Skeletal muscle tissue (tissue), 4 donors: ENCODE measurements around the gene UBR7. TPM values are rescaled to one million over a fixed set of nuclear protein-coding genes. Genes with fewer than 3 reads are reported as not detected.
"Not testable (repeated sequence)": the region's sequence is repeated elsewhere in the genome, so short reads cannot be mapped to it uniquely, and the experiment has no call there.

Source experiments
- H3K27ac ChIP-seq: one replicate; pipeline ENCODE4 v1.7.0; 2013; ENCODE audit warnings: mild to moderate bottlenecking, low read depth, low read length, inconsistent platforms
- H3K27me3 ChIP-seq, 3 donors: one replicate each; pipeline ENCODE4 v1.7.0; 2013; ENCODE audit warnings: low read length in 3 of 3; ENCODE audit not compliant: control insufficient read depth in 3 of 3, insufficient read depth in 3 of 3
- H3K36me3 ChIP-seq, 3 donors: one replicate each; pipeline ENCODE4 v1.7.0; 2013; ENCODE audit warnings: low read length in 3 of 3; ENCODE audit not compliant: control insufficient read depth in 3 of 3, insufficient read depth in 3 of 3
- H3K4me1 ChIP-seq, 3 donors: one replicate each; pipeline ENCODE4 v1.7.0; 2013; ENCODE audit warnings: low read length in 3 of 3, mild to moderate bottlenecking in 3 of 3; ENCODE audit not compliant: control insufficient read depth in 3 of 3, insufficient read depth in 3 of 3
- H3K4me3 ChIP-seq, 3 donors: one replicate each; pipeline ENCODE4 v1.7.0; 2013; ENCODE audit warnings: low read length in 3 of 3
- H3K9ac ChIP-seq, 3 donors: one replicate each; pipeline ENCODE4 v1.7.0; 2013; ENCODE audit warnings: low read length in 3 of 3, mild to moderate bottlenecking in 3 of 3, moderate library complexity in 2 of 3, low read depth in 1 of 3
- H3K9me3 ChIP-seq, 3 donors: one replicate each; pipeline ENCODE4 v1.7.0; 2013; ENCODE audit warnings: low read length in 3 of 3; ENCODE audit not compliant: control insufficient read depth in 3 of 3
- total RNA-seq: library from RNA; depleted of rRNA; stranded (reverse); fragments of >200 nt; gene quantifications from one replicate; pipeline ENCODE4 v1.2.3, GENCODE V29; 2014
- donor health status: Osteomylitis.

UBR7 gene
- total RNA-seq, 1 donor from 2014 or later = 26.1 TPM

DNA sequence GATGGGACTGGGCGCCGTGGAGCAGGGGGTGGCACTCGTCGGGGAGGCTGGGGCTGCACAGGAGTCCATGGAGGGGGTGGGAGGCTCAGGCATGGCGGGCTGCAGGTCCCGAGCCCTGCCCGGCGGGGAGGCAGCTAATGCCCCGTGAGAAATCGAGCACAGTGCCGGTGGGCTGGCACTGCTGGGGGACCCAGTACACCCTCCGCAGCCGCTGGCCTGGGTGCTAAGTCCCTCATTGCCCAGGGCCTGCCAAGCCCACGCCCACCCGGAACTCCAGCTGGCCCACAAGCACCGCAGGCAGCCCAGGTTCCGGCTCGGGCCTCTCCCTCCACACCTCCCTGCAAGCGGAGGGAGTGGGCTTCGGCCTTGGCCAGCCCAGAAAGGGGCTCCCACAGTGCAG, 36.9 kb upstream of the UBR7 start:
- not testable (repeated sequence) for H3K4me1 ChIP-seq, H3K36me3 ChIP-seq, H3K9ac ChIP-seq, H3K4me3 ChIP-seq, H3K9me3 ChIP-seq, H3K27me3 ChIP-seq, H3K27ac ChIP-seq

DNA sequence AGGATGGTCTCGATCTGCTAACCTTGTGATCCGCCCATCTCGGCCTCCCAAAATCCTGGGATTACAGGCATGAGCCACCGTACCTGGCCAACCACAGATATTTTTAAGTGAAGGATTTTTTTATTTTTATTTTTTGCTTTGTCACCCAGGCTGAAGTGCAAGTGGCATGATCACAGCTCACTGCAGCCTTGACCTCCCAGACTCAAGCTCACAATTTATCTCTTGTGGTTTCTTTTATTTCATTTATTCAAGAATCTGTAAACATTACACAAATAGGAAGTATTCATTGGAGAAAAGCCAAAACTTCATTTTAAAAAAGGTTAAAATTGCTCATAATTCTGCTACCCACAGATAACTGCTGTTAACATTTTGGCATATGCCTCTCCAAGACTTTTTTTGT, 35.7 kb upstream of the UBR7 start:
- Histone ChIP-seq H3K27me3 (peaks cover 0 to 4% (median 0%) of the 10 kb centered on the region in 3 donors), H3K4me1 (peaks cover 0 to 5% (median 0%) of the 10 kb centered on the region in 3 donors), H3K9ac (no peak overlapping the region), H3K36me3 (no peaks in the 10 kb centered on the region), H3K27ac (no peak overlapping the region), H3K4me3 (no peak overlapping the region), H3K9me3 (no peaks in the 10 kb centered on the region)

DNA sequence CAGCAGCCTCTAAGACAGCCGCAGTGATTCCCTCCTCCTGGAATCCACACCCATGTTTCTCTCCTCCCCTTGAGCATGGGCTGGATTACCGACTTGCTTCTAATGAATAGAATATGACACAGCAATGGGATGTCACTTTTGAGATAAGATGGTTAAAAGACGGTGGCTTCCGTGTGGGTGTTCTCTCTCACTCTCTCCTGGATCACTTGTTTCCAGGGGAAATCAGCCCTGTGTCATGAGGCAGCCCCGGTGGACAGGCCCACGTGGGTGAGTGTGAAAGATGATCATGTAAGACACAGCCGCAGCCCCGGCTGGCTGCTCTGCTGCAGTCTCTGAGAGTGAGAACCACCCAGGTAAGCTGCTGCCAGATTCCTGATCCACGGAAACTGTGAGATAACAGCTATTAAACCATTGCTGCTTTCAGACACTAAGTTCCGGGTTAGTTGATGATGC, 33.1 kb upstream of the UBR7 start:
- Histone ChIP-seq H3K27ac (no peak overlapping the region), H3K4me3 (no peak overlapping the region), H3K36me3 (no peaks in the 10 kb centered on the region), H3K9ac (peak overlapping the region in 1 of 3 donors; percentile 25), H3K27me3 (peaks cover 0 to 4% (median 0%) of the 10 kb centered on the region in 3 donors), H3K9me3 (no peaks in the 10 kb centered on the region), H3K4me1 (peaks cover 0 to 5% (median 0%) of the 10 kb centered on the region in 3 donors)

DNA sequence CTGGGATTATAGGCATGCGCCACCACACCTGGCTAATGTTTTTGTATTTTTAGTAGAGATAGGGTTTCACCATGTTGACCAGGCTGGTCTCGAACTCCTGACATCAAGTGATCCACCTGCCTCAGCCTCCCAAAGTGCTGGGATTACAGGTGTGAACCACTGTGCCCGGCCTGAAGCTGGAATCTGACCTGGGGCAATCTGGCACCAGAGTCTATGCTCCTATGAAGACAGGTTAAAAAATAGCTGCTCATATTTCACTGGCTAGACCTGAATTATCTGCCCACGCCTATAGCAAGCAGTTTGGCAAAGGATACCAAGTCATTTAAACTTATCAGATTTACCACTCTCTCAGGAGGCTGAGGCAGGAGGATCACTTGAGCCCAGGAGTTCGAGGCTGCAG, 32.3 kb upstream of the UBR7 start:
- not testable (repeated sequence) for H3K36me3 ChIP-seq, H3K27ac ChIP-seq, H3K9ac ChIP-seq, H3K27me3 ChIP-seq, H3K4me1 ChIP-seq, H3K9me3 ChIP-seq, H3K4me3 ChIP-seq

DNA sequence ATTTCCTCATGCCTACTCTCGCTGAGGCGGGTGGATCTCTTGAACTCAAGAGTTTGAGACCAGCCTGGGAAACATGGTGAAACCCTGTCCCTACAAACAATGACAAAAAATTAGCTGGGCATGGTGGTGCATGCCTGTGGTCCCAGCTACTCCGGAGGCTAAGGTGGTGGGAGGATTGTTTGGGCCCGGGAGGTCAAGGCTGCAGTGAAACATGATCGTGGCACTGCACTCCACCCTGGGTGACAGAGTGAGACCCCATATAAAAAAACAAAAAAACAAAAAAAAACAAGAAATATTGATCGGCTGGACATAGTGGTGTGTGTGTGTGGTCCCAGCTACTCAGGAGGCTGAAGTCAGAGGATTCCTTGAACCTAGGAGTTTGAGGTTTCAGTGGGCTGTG, 31.6 kb upstream of the UBR7 start:
- H3K4me1 ChIP-seq = peaks cover 0 to 5% (median 0%) of the 10 kb centered on the region in 3 donors
- no peaks in the 10 kb centered on the region for H3K36me3 ChIP-seq
- no peak overlapping the region for H3K9ac ChIP-seq
- H3K27ac ChIP-seq = no peak overlapping the region
- H3K9me3 ChIP-seq = no peaks in the 10 kb centered on the region
- H3K4me3 ChIP-seq = no peak overlapping the region
- H3K27me3 ChIP-seq = peaks cover 0 to 4% (median 0%) of the 10 kb centered on the region in 3 donors

DNA sequence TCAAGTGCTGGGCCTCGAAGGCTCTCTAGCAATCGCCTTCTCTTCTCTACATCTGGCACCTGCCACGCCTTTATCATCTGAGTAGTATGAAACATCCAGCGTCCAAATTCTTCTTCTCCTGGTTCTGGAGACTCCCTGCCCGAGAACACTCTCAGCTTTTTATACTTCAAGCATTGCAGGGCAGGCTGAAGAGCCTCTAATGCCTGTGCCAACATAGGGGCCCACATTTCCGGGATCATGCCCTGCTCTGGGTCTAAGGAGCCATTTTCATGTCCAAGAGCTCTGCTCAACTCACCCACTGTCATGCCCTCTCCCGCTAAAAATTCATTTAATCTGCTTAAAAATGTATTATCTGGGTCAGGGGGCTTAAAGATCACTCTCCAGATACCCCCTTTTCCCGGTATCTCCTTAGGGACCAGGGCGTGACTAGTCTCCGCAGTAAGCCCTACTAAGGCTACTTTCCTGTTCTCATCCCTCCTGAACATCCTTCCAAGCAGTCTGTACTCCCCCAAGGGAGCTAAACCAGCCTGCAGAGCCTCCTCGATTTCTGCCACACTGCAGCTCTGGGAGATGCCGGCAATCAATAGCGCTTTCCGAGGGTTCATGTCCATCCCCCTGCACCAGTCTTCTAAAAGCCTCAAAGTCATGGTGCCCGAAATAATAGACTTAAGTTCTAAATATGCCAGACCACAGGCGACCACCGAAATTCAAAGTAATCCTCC, 23.3 kb upstream of the UBR7 start:
- Histone ChIP-seq H3K4me3 (peak overlapping the region; percentile 86 to 96 (median 95)), H3K27ac (peak overlapping the region; percentile 92), H3K36me3 (peaks cover 3 to 20% (median 16%) of the 10 kb centered on the region in 3 donors)

DNA sequence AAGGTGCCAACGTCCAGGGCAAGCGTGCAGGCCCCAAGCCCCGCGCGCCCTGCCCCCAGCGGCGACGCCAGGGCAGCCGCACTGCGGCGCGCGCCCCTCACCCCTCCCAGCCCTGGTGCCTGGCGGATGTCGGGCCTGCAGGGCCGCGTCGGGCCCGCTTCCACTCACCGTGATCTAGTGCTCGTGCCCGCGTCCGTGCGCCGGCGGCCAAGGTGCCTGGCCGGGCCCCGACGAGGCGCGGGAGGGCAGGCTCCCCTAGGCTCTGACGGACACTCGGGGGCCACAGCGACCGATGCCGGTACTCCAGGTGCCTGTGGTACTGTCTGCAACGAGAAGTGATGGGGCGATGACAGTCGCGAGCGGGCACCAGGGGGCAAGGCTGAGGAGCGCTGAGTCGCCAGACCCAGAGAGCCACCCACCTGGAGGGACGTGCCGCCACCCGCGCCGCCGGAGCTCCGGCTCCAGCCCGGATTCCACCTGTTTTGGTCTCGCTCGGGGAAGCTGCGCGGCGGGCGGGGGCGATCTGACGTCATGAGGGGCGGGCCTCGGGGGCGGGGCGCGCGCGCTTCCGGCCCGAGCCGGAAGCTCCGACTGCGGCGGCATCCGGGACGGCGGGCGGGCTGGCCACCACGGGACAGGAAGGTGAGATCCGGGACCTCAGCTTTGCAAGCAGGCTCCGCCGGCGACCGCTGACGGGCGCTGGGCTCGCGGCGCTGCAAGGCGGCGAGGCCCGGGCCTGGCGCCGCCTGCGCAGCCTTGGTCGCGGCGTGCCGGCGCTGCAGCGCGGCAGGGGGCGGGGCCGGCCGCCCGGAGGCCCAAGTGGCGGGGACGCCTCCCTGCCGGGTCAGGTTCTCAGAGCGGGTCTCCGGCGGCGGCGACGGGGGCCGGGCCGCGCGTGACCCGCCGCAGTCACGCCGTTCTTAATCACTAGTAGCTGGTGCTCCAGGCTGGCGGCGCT, 22.4 kb upstream of the UBR7 start, which contains the start of the genes LYSET and MOAP1:
LYSET (plus strand) TSS at position 927 of the 958 bp plus-strand sequence. CDS start 89 bp downstream, outside the sequence.
MOAP1 (minus strand) TSS at position 507 of the 958 bp plus-strand sequence. CDS start 655 bp downstream, outside the sequence.
- Histone ChIP-seq H3K9ac (peak within 1 kb of the TSS; percentile 97 to 99 (median 98)), H3K9me3 (no peaks in the 10 kb centered on the region), H3K36me3 (peaks cover 3 to 20% (median 19%) of the 10 kb centered on the region in 3 donors), H3K4me1 (peaks cover 15 to 28% (median 19%) of the 10 kb centered on the region in 3 donors), H3K27ac (peak within 1 kb of the TSS; percentile 99), H3K4me3 (peak within 1 kb of the TSS; percentile 95 to 96 (median 96)), H3K27me3 (no peaks in the 10 kb centered on the region)

More for the DNA sequence above, 23.3 kb upstream of the UBR7 start:
- no peaks in the 10 kb centered on the region for H3K9me3 ChIP-seq
- H3K27me3 ChIP-seq = no peaks in the 10 kb centered on the region
- H3K9ac ChIP-seq = peak overlapping the region; percentile 89 to 98 (median 97)
- H3K4me1 ChIP-seq = peaks cover 15 to 28% (median 19%) of the 10 kb centered on the region in 3 donors

DNA sequence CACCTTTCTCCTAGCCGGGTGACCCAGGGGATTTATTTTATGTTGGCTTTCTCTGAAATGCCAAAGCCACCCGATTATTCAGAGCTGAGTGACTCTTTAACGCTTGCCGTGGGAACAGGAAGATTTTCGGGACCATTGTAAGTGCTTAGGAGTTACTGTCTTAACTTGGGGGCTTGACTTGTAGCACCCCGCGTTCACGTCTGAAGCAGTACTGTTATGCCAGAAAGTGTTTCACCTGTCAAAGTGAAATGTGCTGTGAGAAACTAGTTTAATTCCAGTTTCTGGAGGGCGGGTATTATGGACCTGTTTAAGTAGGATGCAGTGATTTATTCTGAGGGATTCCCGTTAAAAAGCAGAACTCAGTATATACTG, 21.7 kb upstream of the UBR7 start:
- Histone ChIP-seq H3K4me3 (peak overlapping the region; percentile 86 to 96 (median 96)), H3K27ac (peak overlapping the region; percentile 99), H3K36me3 (peaks cover 3 to 20% (median 19%) of the 10 kb centered on the region in 3 donors), H3K27me3 (no peaks in the 10 kb centered on the region), H3K4me1 (peaks cover 15 to 28% (median 19%) of the 10 kb centered on the region in 3 donors), H3K9me3 (no peaks in the 10 kb centered on the region), H3K9ac (peak overlapping the region; percentile 97 to 99 (median 98))

DNA sequence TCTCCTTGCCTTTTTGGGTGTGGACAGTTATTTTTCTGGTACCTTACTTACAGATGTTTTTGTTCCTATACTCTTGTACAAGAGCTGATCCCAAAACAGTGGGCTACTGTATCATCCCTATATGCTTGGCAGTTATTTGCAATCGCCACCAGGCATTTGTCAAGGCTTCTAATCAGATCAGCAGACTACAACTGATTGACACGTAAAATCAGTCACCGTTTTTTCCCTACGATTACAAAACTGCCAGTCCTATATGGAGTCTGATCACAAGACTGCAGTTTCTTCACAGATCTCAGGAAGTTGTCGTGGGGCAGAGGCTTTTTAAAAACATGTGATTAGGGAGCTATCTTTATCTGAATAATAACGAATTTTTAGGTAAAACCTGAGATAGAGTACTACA, 20.6 kb upstream of the UBR7 start:
- H3K4me3 ChIP-seq = no peak overlapping the region
- peaks cover 15 to 28% (median 19%) of the 10 kb centered on the region in 3 donors for H3K4me1 ChIP-seq
- H3K36me3 ChIP-seq = peaks cover 3 to 20% (median 19%) of the 10 kb centered on the region in 3 donors
- H3K27ac ChIP-seq = no peak overlapping the region
- H3K27me3 ChIP-seq = no peaks in the 10 kb centered on the region
- no peaks in the 10 kb centered on the region for H3K9me3 ChIP-seq
- peak overlapping the region in 1 of 3 donors; percentile 20 for H3K9ac ChIP-seq
